ENCODE data around the gene PIEZO2.

The PIEZO2 gene

GRCh38 chr18:10736984-10737383 is 412.4 kb downstream of the PIEZO2 start:
- in situ Hi-C loops (cut with HindIII; ENCODE audit: low sequenced_read_pairs): no loop called here
- TF ChIP-seq CTCF (IDR thresholded peaks at IDR 0.05; ENCODE audit: low read depth, low read length, missing control alignments): no peak
- H3K4me3 ChIP-seq (ENCODE audit: low read depth, low read length): no peak overlapping the region
- no peak for DNase-seq (ENCODE audit: low read depth)

GRCh38 chr18:10732990-10733389 is 416.4 kb downstream of the PIEZO2 start:
- in situ Hi-C loops (cut with HindIII; ENCODE audit: low sequenced_read_pairs): no loop called here
- H3K4me3 ChIP-seq (ENCODE audit: low read depth, low read length): no peak overlapping the region
- TF ChIP-seq CTCF (IDR thresholded peaks at IDR 0.05; ENCODE audit: low read depth, low read length, missing control alignments): no peak
- no peak for DNase-seq (ENCODE audit: low read depth)

DNA sequence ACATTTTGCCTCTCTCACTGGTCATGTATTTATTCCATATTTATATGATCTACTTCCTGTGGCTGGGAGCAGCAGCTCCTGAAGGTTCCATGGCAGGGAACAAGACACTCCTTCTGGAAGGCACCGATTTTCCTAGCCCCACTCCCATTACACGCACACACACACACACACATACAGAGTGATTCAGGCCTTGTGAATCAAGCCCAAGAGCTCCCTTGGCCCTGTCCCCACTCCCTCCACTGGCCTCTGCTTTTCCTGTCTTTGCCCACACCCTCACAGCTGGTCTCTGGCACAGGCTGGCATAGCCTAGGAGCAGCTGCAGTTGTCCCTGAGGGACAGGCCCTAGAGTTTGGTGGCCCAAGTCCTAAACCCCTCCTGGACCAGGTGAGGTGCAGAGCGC is 421.9 kb downstream of the PIEZO2 start:
- no peak for TF ChIP-seq CTCF (IDR thresholded peaks at IDR 0.05; ENCODE audit: low read depth, low read length, missing control alignments)
- DNase-seq (ENCODE audit: low read depth): peak; percentile 2
- in situ Hi-C loops (cut with HindIII; ENCODE audit: low sequenced_read_pairs): no loop called here
- H3K4me3 ChIP-seq (ENCODE audit: low read depth, low read length): no peak overlapping the region

DNA sequence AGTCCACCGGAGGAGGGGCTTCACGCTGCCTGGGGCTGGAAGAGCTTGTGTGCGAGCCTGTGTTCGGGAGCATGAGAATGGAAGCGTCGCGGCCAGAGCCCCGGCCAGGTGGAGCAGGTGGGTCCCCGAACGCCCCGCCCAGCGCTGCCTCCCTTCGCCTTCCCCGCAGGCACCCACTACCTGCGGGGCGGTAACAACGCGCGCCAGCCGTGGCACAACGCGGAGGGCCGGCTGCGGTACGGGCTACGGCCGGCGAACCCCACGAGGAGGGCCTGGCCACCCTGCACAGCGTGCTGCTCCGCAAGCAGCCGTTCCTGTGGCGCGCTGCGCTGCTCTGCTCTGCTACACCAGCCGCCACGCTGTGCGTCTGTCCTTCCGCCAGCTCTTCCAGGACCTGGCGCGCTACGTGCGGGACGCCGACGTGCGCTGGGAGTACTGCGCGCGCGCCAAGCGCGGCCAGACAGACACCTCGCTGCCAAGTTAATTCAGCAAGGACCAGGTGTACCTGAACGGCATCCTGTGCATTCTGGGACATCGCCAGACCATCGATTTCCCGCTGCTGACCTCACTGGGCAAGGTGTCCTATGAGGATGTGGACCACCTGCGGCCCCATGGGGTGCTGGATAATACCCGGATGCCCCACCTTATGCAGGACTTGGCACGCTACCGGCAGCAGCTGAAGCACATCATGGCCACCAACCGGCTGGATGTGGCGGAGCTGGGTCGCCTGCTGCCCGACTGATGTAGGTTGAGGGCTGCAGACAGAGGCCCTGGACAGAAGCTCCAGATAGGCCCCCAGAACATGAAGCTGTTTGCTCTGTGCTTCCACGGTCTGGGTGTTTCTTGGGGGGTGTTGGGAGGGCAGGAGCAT is 422.9 kb downstream of the PIEZO2 start:
- no peak overlapping the region for H3K4me3 ChIP-seq (ENCODE audit: low read depth, low read length)
- in situ Hi-C loops (cut with HindIII; ENCODE audit: low sequenced_read_pairs): no loop called here
- no peak for TF ChIP-seq CTCF (IDR thresholded peaks at IDR 0.05; ENCODE audit: low read depth, low read length, missing control alignments)
- no peak for DNase-seq (ENCODE audit: low read depth)

- DNase-seq (ENCODE audit: low read depth): no peak
- no peak overlapping the region for H3K4me3 ChIP-seq (ENCODE audit: low read depth, low read length)
- in situ Hi-C loops (cut with HindIII; ENCODE audit: low sequenced_read_pairs): no loop called here
- TF ChIP-seq CTCF (IDR thresholded peaks at IDR 0.05; ENCODE audit: low read depth, low read length, missing control alignments): no peak
These were observed 424.7 kb downstream of the PIEZO2 start for GRCh38 chr18:10724666-10725065.

DNA sequence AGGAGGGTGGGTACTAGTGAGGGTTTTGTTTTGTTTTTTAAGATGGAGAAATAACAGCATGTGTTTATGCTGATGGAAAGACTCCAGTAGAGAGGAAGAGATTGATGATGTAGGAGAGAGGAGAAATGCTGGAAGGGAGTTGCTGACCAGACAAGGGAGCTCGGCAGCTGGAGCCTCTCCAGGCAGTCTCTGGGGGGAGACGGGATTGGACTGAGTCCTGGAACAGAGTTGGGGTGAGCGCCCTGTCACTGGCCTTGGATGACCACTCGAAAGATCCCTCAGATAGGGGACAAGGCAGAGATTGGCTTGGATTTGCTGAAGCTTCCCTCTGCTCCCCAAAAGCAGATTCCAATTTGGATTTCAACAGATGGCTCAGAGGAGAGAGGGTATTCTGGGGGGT is 425.9 kb downstream of the PIEZO2 start:
- in situ Hi-C loops (cut with HindIII; ENCODE audit: low sequenced_read_pairs): no loop called here
- no peak for TF ChIP-seq CTCF (IDR thresholded peaks at IDR 0.05; ENCODE audit: low read depth, low read length, missing control alignments)
- H3K4me3 ChIP-seq (ENCODE audit: low read depth, low read length): no peak overlapping the region
- no peak for DNase-seq (ENCODE audit: low read depth)

All from astrocyte of the cerebellum (primary cell).